Smooth muscle cell of the pulmonary artery (primary cell): ENCODE data around the gene DGKB. TPM values are rescaled to one million over a fixed set of nuclear protein-coding genes. Genes with fewer than 3 reads are reported as not detected.

Experiments used
- total RNA-seq: library from RNA; depleted of rRNA; stranded (reverse); fragments of >200 nt; gene quantifications from 2 replicates; pipeline ENCODE4 v1.2.3, GENCODE V29; 2014

Gene DGKB
- 0.07 and 0.13 TPM in 2 replicates for total RNA-seq

DNA sequence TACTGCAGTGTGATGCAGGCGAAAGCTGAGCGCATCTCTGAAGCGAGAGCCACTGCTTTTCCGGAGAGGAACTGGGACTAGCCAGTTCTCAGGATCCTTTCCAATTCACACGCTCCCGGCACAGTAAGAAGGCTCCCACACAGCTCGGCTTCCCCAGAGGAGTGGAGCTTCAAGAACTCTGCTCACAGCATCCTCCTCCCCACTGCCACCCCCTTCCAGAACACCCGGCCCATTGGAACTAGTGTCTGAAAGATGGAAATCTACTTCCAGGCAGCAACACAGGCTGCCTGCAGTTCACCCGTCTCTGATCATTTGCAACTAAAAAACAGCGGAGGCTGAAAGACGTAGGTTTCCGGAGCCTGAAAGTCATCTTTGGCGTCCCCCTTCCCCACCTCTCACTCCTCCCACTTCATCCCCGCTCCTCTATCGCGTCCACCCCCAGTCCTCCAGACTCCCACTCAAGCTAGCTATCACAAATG lies at the start of gene DGKB:
Gene DGKB (minus strand): TSS at position 163 of the 479 bp plus-strand sequence.

